HepG2 (cell line): ENCODE data around the gene ZDHHC18. TPM values are rescaled to one million over a fixed set of nuclear protein-coding genes. Genes with fewer than 3 reads are reported as not detected.

Experiments used
- CTCF ChIP-seq: sonication (generic); formaldehyde crosslinking; IDR thresholded peaks from 2 replicates; pipeline ENCODE4 v1.5.0; 2020; ENCODE audit warnings: mild to moderate bottlenecking, missing genetic modification reagents, moderate library complexity
- GPN1 ChIP-seq: sonication (generic); formaldehyde crosslinking; IDR thresholded peaks from 2 replicates; pipeline ENCODE4 v1.5.1; 2020; ENCODE audit warnings: missing genetic modification reagents, borderline replicate concordance
- HMG20B ChIP-seq: conservative IDR thresholded peaks from 2 replicates; pipeline ENCODE4 v1.6.1; 2016; ENCODE audit warnings: missing genetic modification reagents, missing compliant biosample characterization
- HOXA3 ChIP-seq: sonication (generic); formaldehyde crosslinking; IDR thresholded peaks from 2 replicates; pipeline ENCODE4 v1.5.0; 2020; ENCODE audit warnings: missing genetic modification reagents
- NFAT5 ChIP-seq: sonication (generic); formaldehyde crosslinking; IDR thresholded peaks from 2 replicates; pipeline ENCODE4 v1.4.0; 2020; ENCODE audit warnings: missing genetic modification reagents
- ZNF138 ChIP-seq: sonication (generic); formaldehyde crosslinking; IDR thresholded peaks from 2 replicates; pipeline ENCODE4 v1.5.0; 2020; ENCODE audit warnings: mild to moderate bottlenecking, low read depth, missing genetic modification reagents
- ZNF749 ChIP-seq: sonication (generic); formaldehyde crosslinking; IDR thresholded peaks from 2 replicates; pipeline ENCODE4 v1.8.0; 2022; ENCODE audit warnings: mild to moderate bottlenecking, missing genetic modification reagents, moderate library complexity, borderline replicate concordance
- ZNF816 ChIP-seq: sonication (generic); formaldehyde crosslinking; IDR thresholded peaks from 2 replicates; pipeline ENCODE4 v1.8.0; 2022; ENCODE audit warnings: missing genetic modification reagents, mild to moderate bottlenecking, borderline replicate concordance
- polyA plus RNA-seq, 8 experiments: library from polyadenylated mRNA; depleted of rRNA in 3 of 8; stranded (reverse) in 7 of 8; unstranded in 1 of 8; fragments of >200 nt; fragmentation: Illumina TruSeq in 4 of 8; extraction: Trizol in 4 of 8; gene quantifications; 2 replicates each; pipeline versions ENCODE4 v1.2.1 to v1.2.3, GENCODE V29; 2011 to 2016; ENCODE audit warnings: low read depth in 4 of 8, missing spikeins in 1 of 8, mixed read lengths in 1 of 8; ENCODE audit not compliant: insufficient read depth in 1 of 8
- total RNA-seq, 5 experiments: library from RNA; depleted of rRNA; stranded (reverse); fragments of >200 nt; fragmentation: Illumina TruSeq; extraction: Trizol; gene quantifications; 2 replicates each; pipeline ENCODE4 v1.2.3, GENCODE V29; 2016; ENCODE audit warnings: low read depth in 1 of 5

Gene ZDHHC18
- total and polyA plus RNA-seq, 2 of the 13 experiments (the other 11 are each of a cell fraction or from before 2014, with no cell fraction given), result 13.2 to 35.3 TPM

- TF ChIP-seq NFAT5 (CRISPR knock-in tag) (no peak), HOXA3 (CRISPR knock-in tag) (no peak), HMG20B (CRISPR knock-in tag) (no peak), ZNF749 (CRISPR knock-in tag) (no peak), CTCF (CRISPR knock-in tag) (peak; percentile 45), ZNF138 (CRISPR knock-in tag) (no peak), GPN1 (CRISPR knock-in tag) (no peak), ZNF816 (CRISPR knock-in tag) (no peak)
These were observed 5.7 kb upstream of the ZDHHC18 start (continued) for GRCh38 chr1:26820784-26821269.
